GM06990 (cell line): Measurements from ENCODE around the gene PRRC2B.
A peak's percentile ranks its signal among the peaks of the same experiment; 100 is the strongest.
"Not testable (repeated sequence)": the region's sequence is repeated elsewhere in the genome, so short reads cannot be mapped to it uniquely, and the experiment has no call there.

Experiments used
- DNase-seq: peaks from one replicate; pipeline ENCODE4 v3.0.0-alpha.2; 2011; ENCODE audit not compliant: insufficient read length; ENCODE audit errors: extremely low read depth
- H3K27me3 ChIP-seq: replicated peaks from 2 replicates; pipeline ENCODE4 v1.6.0; 2011; ENCODE audit warnings: low read length; ENCODE audit not compliant: control insufficient read depth, insufficient read depth
- H3K36me3 ChIP-seq: 2 replicates; pipeline ENCODE4 v1.5.1; 2011; ENCODE audit warnings: low read length; ENCODE audit not compliant: control insufficient read depth, insufficient read depth
- H3K4me3 ChIP-seq: replicated peaks from 2 replicates; pipeline ENCODE4 v1.5.1; 2011; ENCODE audit warnings: low read depth, mild to moderate bottlenecking, control low read depth, low read length
- CTCF ChIP-seq: IDR thresholded peaks from 2 replicates; pipeline ENCODE4 v1.5.1; 2011; ENCODE audit warnings: low read length, control low read depth, mild to moderate bottlenecking, inconsistent platforms; ENCODE audit not compliant: insufficient read depth, poor library complexity, severe bottlenecking

Gene PRRC2B

DNA sequence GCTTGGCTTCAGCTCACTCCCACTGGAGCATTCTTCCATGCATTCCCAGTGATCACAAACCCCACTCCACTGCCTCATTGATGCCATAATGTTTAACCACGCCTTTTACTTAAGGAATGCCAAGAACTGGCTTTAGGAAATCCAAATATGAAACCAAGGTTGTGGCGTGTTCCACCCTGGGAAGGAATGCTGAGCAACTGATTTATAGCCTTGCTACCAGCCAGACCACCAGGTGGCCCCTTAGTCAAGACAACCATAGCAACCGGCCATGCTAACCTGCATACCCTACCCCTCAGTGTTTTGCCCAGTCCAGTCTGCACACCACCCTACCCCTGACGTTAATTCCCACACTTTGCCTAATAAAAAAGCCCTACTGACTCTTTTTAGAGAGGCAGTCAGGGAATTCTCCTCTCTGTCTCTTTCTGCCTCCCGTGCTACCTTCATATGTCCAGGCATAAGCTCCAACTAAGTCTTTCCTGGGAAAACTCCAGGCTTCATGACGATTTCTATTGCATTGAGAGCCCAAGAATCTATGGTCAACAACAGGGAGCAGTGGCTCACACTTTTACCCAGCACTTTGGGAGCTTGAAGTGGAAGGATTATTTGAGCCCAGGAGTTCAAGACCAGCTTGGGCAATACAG is 27.0 kb upstream of the PRRC2B start:
- H3K4me3 ChIP-seq: no peak overlapping the region
- DNase-seq: no peak
- no peak for TF ChIP-seq CTCF
- no peaks in the 10 kb centered on the region for H3K27me3 ChIP-seq
- no peaks in the 10 kb centered on the region for H3K36me3 ChIP-seq

DNA sequence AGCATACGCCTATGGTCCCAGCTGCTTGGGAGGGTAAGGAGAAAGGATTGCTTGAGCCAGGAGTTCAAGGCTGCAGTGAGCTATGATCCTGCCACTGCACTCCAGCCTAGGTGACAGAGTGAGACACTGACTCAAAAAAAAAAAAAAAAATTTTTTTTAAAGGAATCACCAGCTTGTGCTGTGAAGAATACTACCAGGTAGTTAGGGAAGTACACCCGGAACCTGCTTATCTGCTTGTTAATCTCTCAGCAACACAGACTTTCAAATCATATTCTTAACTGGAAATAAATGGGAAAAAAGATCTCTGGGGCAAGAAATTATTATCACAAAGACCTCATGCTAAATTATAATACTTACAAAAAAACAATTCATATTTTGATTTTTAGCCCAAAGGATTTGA is 26.4 kb upstream of the PRRC2B start:
- Histone ChIP-seq H3K4me3 (no peak overlapping the region), H3K36me3 (no peaks in the 10 kb centered on the region), H3K27me3 (no peaks in the 10 kb centered on the region)
- no peak for TF ChIP-seq CTCF
- no peak for DNase-seq

GRCh38 chr9:131370638-131371037 is 23.2 kb upstream of the PRRC2B start:
- Histone ChIP-seq H3K4me3 (no peak overlapping the region), H3K36me3 (no peaks in the 10 kb centered on the region), H3K27me3 (no peaks in the 10 kb centered on the region)
- no peak for TF ChIP-seq CTCF
- no peak for DNase-seq

DNA sequence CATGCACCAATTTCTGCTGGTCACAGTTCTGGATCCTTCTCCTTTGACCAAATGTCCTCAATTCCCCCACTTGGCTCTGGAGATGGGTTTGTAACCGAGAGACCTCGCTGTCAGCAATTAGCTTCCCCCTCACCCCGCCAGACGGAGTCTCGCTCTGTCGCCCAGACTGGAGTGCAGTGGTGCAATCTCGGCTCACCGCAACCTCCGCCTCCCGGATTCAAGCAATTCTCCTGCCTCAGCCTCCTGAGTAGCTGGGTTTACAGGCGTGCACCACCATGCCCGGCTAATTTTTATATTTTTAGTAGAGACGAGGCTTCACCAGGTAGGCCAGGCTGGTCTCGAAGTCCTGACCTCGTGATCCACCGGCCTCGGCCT is 21.3 kb upstream of the PRRC2B start:
- H3K27me3 ChIP-seq: not testable (repeated sequence)

DNA sequence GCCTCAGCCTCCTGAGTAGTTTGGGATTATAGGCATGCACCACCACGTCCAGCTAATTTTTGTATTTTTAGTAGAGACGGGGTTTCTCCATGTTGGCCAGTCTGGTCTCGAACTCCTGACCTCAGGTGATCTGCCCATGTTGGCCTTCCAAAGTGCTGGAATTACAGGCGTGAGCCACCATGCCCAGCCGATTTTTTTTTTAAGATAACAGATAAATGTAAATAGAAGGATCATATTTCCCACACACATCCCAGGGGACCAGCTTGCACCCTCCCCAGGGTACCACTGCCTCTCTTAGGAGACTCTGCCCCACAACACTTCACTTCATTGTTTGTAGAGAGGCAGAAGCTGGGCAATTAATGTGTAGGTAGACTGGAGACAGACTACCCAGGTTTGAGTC is 19.2 kb upstream of the PRRC2B start:
- not testable (repeated sequence) for H3K27me3 ChIP-seq, DNase-seq, H3K36me3 ChIP-seq, H3K4me3 ChIP-seq

More for the DNA sequence above, 21.3 kb upstream of the PRRC2B start:
- DNase-seq: peak; percentile 30
- peak overlapping the region; percentile 74 for H3K4me3 ChIP-seq
- not testable (repeated sequence) for H3K36me3 ChIP-seq

DNA sequence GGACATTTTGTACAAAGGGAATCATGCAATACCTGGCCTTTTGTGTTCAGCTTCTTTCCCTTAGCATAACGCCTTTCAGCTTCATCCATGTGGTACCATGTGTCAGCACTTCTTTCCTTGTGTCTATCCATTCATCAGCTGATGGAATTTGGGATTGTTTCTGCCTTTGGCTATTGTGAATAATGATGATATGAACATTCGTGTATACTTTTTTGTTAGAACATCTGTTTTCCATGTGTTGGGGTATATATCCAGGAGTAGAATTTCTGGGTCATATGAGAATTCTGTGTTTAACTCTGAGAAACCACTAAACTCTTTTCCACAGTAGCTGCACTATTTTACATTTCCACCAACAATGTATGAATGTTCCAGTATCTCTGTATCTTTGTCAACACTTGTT is 14.8 kb upstream of the PRRC2B start:
- Histone ChIP-seq H3K36me3 (no peaks in the 10 kb centered on the region), H3K4me3 (no peak overlapping the region), H3K27me3 (no peaks in the 10 kb centered on the region)
- TF ChIP-seq CTCF: no peak
- DNase-seq: no peak
